B cell (primary cell): Measurements from ENCODE around the gene SPPL2A. TPM values are rescaled to one million over a fixed set of nuclear protein-coding genes. Genes with fewer than 3 reads are reported as not detected.

ENCODE experiments used
- ATAC-seq: fragments of 200-7000 bp; cut with Tn5 transposase; one replicate; pipeline ENCODE4 v1.10.0; 2021; ENCODE audit warnings: low read depth, mild to moderate bottlenecking, moderate number of reproducible peaks, moderate library complexity
- CTCF ChIA-PET: fragments of 350-600 bp; sonication (Branson Sonifier 250); formaldehyde crosslinking; loops from one replicate; lab custom pipeline; 2021; ENCODE audit warnings: antibody characterized with exemption, inconsistent platforms; lab: Charles Lee
- POLR2A ChIA-PET: fragments of 350-600 bp; sonication (Branson Sonifier 250); formaldehyde crosslinking; loops from one replicate; lab custom pipeline; 2021; ENCODE audit warnings: antibody characterized with exemption; lab: Charles Lee
- DNase-seq: peaks from one replicate; pipeline ENCODE4 v3.0.0; 2013
- H2AFZ ChIP-seq: 2 replicates; pipeline ENCODE4 v1.6.1; 2012; ENCODE audit warnings: mild to moderate bottlenecking, low read depth, low read length; ENCODE audit not compliant: insufficient read depth, poor library complexity, severe bottlenecking
- H3K27ac ChIP-seq, 2 donors: 1 replicate in 1 of 2; 2 replicates in 1 of 2; pipeline ENCODE4 v1.5.1; 2012 to 2013; ENCODE audit warnings: low read length in 2 of 2, mild to moderate bottlenecking in 2 of 2, moderate library complexity in 1 of 2
- H3K27me3 ChIP-seq, 4 experiments: fragments of 200-600 bp in 1 of 4; sonication (generic) in 1 of 4; replicated peaks in 1 of 4; 1 replicate in 2 of 4; 2 replicates in 2 of 4; pipeline versions ENCODE4 v1.6.1 to v1.7.0; 2013 to 2016; ENCODE audit warnings: low read length in 3 of 4, mild to moderate bottlenecking in 2 of 4, mixed read lengths in 1 of 4, moderate library complexity in 1 of 4; ENCODE audit not compliant: insufficient read depth in 4 of 4, control insufficient read depth in 3 of 4; ENCODE audit errors: control extremely low read depth in 1 of 4
- H3K36me3 ChIP-seq, 2 experiments: replicated peaks in 1 of 2; 1 replicate in 1 of 2; 2 replicates in 1 of 2; pipeline versions ENCODE4 v1.6.1 to v1.7.1; 2013; ENCODE audit warnings: low read length in 1 of 2; ENCODE audit not compliant: insufficient read depth in 2 of 2, control insufficient read depth in 1 of 2; ENCODE audit errors: control extremely low read depth in 1 of 2, extremely low read depth in 1 of 2
- H3K4me1 ChIP-seq, 2 donors: fragments of 200-600 bp in 1 of 2; sonication (generic) in 1 of 2; 1 replicate in 1 of 2; 2 replicates in 1 of 2; pipeline versions ENCODE4 v1.5.1 to v1.6.1; 2013 to 2017; ENCODE audit warnings: low read length in 2 of 2; ENCODE audit not compliant: control insufficient read depth in 2 of 2, insufficient read depth in 2 of 2
- H3K4me2 ChIP-seq: replicated peaks from 2 replicates; pipeline ENCODE3; 2012; ENCODE audit warnings: mild to moderate bottlenecking, low read depth, low read length; ENCODE audit not compliant: poor library complexity, severe bottlenecking
- H3K4me3 ChIP-seq, 5 experiments: fragments of 200-600 bp in 1 of 5; sonication (generic) in 1 of 5; 1 replicate in 3 of 5; 2 replicates in 2 of 5; pipeline versions ENCODE4 v1.5.1 to v1.7.0; 2011 to 2016; ENCODE audit warnings: low read length in 4 of 5, mild to moderate bottlenecking in 4 of 5, low read depth in 2 of 5, control low read depth in 1 of 5, moderate library complexity in 1 of 5; ENCODE audit not compliant: insufficient read depth in 1 of 5; ENCODE audit errors: control extremely low read depth in 1 of 5, extremely low read depth in 1 of 5
- H3K79me2 ChIP-seq: fragments of 200-600 bp; sonication (generic); one replicate; pipeline ENCODE4 v1.6.0; 2016; ENCODE audit warnings: low read length; ENCODE audit not compliant: control insufficient read depth, insufficient read depth
- H3K9ac ChIP-seq: fragments of 200-600 bp; sonication (generic); 2 replicates; pipeline ENCODE4 v1.6.1; 2017; ENCODE audit warnings: mild to moderate bottlenecking, low read length, moderate library complexity
- H3K9me3 ChIP-seq, 3 donors: one replicate each; pipeline versions ENCODE4 v1.6.1 to v1.7.1; 2013; ENCODE audit warnings: low read length in 2 of 3; ENCODE audit not compliant: control insufficient read depth in 2 of 3, insufficient read depth in 1 of 3; ENCODE audit errors: control extremely low read depth in 1 of 3
- H4K20me1 ChIP-seq: 2 replicates; pipeline ENCODE4 v1.6.0; 2012; ENCODE audit warnings: mild to moderate bottlenecking, low read length; ENCODE audit not compliant: insufficient read depth, control insufficient read depth, poor library complexity, severe bottlenecking
- H3K27ac Mint-ChIP-seq: one replicate; pipeline ENCODE4 v1.8.0; 2021; ENCODE audit warnings: mixed read lengths
- H3K27me3 Mint-ChIP-seq: one replicate; pipeline ENCODE4 v1.8.0; 2021; ENCODE audit warnings: mixed read lengths
- H3K4me1 Mint-ChIP-seq: one replicate; pipeline ENCODE4 v1.8.0; 2021; ENCODE audit warnings: mixed read lengths
- H3K4me3 Mint-ChIP-seq: one replicate; pipeline ENCODE4 v1.8.0; 2021; ENCODE audit warnings: mixed read lengths
- H3K9me3 Mint-ChIP-seq: one replicate; pipeline ENCODE4 v1.8.0; 2022; ENCODE audit warnings: mixed read lengths; ENCODE audit not compliant: insufficient read depth
- CTCF ChIP-seq: fragments of 200-600 bp; IDR thresholded peaks from one replicate; pipeline ENCODE4 v1.8.0; 2022; ENCODE audit warnings: antibody characterized with exemption, mild to moderate bottlenecking
- EZH2 ChIP-seq: IDR thresholded peaks from 2 replicates; pipeline ENCODE4 v1.6.1; 2012; ENCODE audit warnings: borderline replicate concordance, low read depth, mild to moderate bottlenecking, moderate library complexity, low read length; ENCODE audit not compliant: insufficient read depth, poor library complexity, severe bottlenecking
- WGBS: methylation state at CpG from one replicate; pipeline ENCODE4 v1.1.5; 2013; ENCODE audit warnings: missing lambda C conversion rate; ENCODE audit not compliant: insufficient coverage; 5-methylcytosine and 5-hydroxymethylcytosine counted together
- intact Hi-C: fragments of 100-400 bp; cut with micrococcal nuclease; formaldehyde crosslinking; loops from one replicate; pipeline ENCODE4 v1.10.0; 2022
- polyA plus RNA-seq: library from polyadenylated mRNA; depleted of rRNA; stranded (reverse); fragments of >200 nt; gene quantifications from 2 replicates; pipeline ENCODE4 v1.2.3, GENCODE V29; 2012
- total RNA-seq, 2 donors: library from RNA; stranded (reverse); fragments of 120-200 nt in 1 of 2; gene quantifications; 1 replicate in 1 of 2; 2 replicates in 1 of 2; pipeline versions ENCODE4 v1.2.3 to v1.2.4, GENCODE V29; 2013 to 2022

SPPL2A gene
- total and polyA plus RNA-seq, 2 donors (not counting 1 experiment from before 2014, with no cell fraction given) = 34.6 to 78.3 TPM

GRCh38 chr15:50786438-50786837 is 20.9 kb upstream of the SPPL2A start:
- Mint-ChIP-seq H3K27me3 (no peaks in the 10 kb centered on the region), H3K4me1 (no peaks in the 10 kb centered on the region), H3K9me3 (no peaks in the 10 kb centered on the region), H3K4me3 (no peak overlapping the region), H3K27ac (no peak overlapping the region)
- Histone ChIP-seq H3K27ac (no peak overlapping the region), H3K4me1 (no peaks in the 10 kb centered on the region), H4K20me1 (no peaks in the 10 kb centered on the region), H3K9me3 (no peaks in the 10 kb centered on the region), H2AFZ (no peak overlapping the region), H3K27me3 (no peaks in the 10 kb centered on the region), H3K4me3 (no peak overlapping the region), H3K36me3 (no peaks in the 10 kb centered on the region), H3K4me2 (no peak overlapping the region), H3K79me2 (no peaks in the 10 kb centered on the region), H3K9ac (no peak overlapping the region)
- TF ChIP-seq CTCF (no peak), EZH2 (no peak)
- 80% methylated on average over 2 of the region's 2 CpGs for WGBS
- intact Hi-C loops = no loop called here
- ATAC-seq (no peak), DNase-seq (no peak)
- POLR2A ChIA-PET = no interaction called here
- CTCF ChIA-PET = no interaction called here

- POLR2A ChIA-PET = no interaction called here
- no peaks in the 10 kb centered on the region for H3K9me3 ChIP-seq
- Mint-ChIP-seq H3K4me1 (no peaks in the 10 kb centered on the region), H3K27ac (no peak overlapping the region), H3K9me3 (no peaks in the 10 kb centered on the region), H3K4me3 (no peak overlapping the region), H3K27me3 (no peaks in the 10 kb centered on the region)
- H4K20me1 ChIP-seq = no peaks in the 10 kb centered on the region
- no peak overlapping the region for H3K4me2 ChIP-seq
- H3K27ac ChIP-seq = no peak overlapping the region
- no peak overlapping the region for H3K9ac ChIP-seq
- CTCF ChIA-PET = no interaction called here
- no peak for DNase-seq
- no peaks in the 10 kb centered on the region for H3K79me2 ChIP-seq
- no peak for TF ChIP-seq EZH2
- no peak for TF ChIP-seq CTCF
- intact Hi-C loops = no loop called here
- no peaks in the 10 kb centered on the region for H3K36me3 ChIP-seq
- no peak overlapping the region for H3K4me3 ChIP-seq
- no peaks in the 10 kb centered on the region for H3K27me3 ChIP-seq
- ATAC-seq = no peak
- H2AFZ ChIP-seq = no peak overlapping the region
- no peaks in the 10 kb centered on the region for H3K4me1 ChIP-seq
Measured at GRCh38 chr15:50783895-50784294, 18.4 kb upstream of the SPPL2A start.
